Measurements from ENCODE around the gene C22orf23.

DNA sequence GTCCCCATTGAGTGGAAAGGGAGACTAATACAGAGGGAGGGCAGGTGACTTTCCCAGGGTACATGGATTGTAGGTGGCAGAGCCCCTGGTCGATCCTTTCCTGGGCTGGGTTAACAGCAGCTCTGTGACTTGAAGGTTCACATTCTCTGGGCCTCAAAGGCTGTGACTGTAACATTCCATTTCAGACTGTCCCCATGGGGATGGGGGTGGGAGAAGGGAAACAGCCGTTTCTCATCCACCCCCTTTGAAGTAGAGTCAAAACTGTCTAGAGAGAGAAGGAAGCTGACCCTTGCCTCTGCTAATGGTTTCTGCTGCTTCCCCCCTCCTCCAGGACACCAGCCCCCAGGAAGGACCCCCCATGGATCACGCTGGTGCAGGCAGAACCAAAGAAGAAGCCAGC lies 28.1 kb downstream of the C22orf23 start:
- TF ChIP-seq EP300 (IDR thresholded peaks at IDR 0.05) (no peak), CHD4 (IDR thresholded peaks at IDR 0.05; ENCODE audit: borderline replicate concordance) (no peak), KDM1A (IDR thresholded peaks at IDR 0.05; ENCODE audit: low read depth) (no peak), MYC (IDR thresholded peaks at IDR 0.05; ENCODE audit: borderline replicate concordance, low read length) (no peak), REST (IDR thresholded peaks at IDR 0.05) (no peak), CHD2 (IDR thresholded peaks at IDR 0.05; ENCODE audit: low read length, partially characterized antibody) (no peak), HOXB13 (CRISPR knock-in tag; IDR thresholded peaks at IDR 0.05; ENCODE audit: low read depth) (no peak)
- TF ChIP-seq, protein P1, sequence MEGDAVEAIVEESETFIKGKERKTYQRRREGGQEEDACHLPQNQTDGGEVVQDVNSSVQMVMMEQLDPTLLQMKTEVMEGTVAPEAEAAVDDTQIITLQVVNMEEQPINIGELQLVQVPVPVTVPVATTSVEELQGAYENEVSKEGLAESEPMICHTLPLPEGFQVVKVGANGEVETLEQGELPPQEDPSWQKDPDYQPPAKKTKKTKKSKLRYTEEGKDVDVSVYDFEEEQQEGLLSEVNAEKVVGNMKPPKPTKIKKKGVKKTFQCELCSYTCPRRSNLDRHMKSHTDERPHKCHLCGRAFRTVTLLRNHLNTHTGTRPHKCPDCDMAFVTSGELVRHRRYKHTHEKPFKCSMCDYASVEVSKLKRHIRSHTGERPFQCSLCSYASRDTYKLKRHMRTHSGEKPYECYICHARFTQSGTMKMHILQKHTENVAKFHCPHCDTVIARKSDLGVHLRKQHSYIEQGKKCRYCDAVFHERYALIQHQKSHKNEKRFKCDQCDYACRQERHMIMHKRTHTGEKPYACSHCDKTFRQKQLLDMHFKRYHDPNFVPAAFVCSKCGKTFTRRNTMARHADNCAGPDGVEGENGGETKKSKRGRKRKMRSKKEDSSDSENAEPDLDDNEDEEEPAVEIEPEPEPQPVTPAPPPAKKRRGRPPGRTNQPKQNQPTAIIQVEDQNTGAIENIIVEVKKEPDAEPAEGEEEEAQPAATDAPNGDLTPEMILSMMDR (IDR thresholded peaks at IDR 0.05): no peak
